IPS-NIHi11 (cell line): ENCODE measurements around the gene NOTUM.
"Not testable (repeated sequence)": the region's sequence is repeated elsewhere in the genome, so short reads cannot be mapped to it uniquely, and the experiment has no call there.

ENCODE experiments used
- DNase-seq: peaks from one replicate; pipeline ENCODE4 v3.0.0; 2012; ENCODE audit warnings: mixed read lengths, low spot score

Gene NOTUM

DNA sequence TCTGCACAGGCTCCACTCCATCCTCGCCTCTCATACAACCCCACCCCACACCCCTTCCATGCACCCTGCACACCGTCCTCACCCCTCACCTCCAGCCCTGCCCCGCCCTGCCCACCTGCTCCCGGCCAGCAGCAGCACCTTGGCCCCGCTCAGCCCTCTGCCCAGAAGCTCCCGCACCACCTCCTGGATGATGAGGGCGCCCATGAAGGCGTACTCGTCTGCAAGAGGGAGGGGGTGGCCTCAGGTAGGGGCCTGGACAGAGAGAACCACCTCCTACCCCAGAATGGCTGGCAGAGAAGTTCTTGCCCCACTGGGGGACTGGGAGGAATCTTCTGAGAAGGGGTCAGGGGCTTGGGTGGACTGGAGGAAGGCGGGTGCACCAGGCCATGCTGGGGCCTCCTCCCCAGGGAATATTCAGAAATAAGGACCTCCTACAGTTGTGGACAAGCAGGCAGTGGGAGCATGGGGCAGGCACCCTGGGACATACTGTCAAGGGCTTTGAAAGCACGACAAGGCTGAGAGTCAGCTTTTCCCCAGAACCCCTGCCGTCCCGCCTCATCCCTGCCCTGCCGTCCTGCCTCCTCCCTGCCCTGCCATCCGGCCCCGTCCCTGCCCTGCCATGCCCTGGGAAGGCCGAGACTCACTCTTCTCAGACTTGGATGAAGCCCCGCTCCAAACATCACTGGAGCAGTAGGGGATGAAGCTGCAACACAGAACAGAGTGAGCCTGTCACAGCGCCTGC, 3.1 kb downstream of the NOTUM start:
- DNase-seq, result no peak

DNA sequence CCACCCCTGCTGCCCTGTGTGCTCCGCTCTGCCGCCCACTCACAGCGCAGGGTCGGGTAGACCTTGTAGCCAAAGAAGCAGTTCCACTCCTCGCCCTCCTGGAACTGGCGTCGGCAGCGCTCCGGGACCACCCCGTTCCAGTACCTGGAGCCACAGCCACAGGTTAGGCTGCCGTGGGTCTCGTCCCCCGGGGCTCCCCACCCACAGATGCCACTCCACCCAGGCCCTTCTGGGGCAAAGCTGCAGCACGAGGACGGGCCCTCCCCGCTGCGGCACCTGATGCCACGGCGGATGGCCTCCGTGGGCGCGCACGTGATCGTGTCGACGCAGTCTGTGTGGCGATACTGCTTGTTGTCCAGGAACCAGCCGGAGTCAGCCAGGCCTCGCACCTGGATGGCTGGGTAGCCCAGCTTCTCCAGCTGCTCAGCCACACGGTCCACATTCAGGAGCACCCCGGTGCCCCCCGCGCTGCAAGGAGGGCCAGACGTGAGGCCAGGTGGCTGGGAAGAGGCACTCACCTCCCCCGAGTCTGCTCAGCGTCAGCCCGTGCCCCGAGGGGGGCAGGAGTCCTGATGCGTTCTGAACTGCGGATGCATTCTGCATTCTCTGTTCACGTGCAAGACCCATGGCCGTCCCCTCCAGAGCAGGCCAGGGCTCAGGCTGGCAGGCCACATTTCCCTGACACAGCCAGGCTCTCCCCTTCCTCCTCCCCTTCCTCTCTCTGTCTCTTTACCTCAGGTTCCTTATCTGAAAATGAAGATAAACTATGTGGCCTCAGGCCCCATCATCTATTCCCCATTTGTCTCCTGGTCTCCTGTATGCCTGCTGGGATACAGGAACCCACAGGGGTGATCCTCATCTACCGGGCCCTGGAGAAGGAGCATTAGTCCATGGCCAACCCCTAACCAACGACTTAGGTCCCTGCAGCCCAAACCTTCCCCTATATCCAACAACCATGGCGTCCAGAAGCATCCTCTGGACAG, 4.1 kb downstream of the NOTUM start:
- no peak for DNase-seq

DNA sequence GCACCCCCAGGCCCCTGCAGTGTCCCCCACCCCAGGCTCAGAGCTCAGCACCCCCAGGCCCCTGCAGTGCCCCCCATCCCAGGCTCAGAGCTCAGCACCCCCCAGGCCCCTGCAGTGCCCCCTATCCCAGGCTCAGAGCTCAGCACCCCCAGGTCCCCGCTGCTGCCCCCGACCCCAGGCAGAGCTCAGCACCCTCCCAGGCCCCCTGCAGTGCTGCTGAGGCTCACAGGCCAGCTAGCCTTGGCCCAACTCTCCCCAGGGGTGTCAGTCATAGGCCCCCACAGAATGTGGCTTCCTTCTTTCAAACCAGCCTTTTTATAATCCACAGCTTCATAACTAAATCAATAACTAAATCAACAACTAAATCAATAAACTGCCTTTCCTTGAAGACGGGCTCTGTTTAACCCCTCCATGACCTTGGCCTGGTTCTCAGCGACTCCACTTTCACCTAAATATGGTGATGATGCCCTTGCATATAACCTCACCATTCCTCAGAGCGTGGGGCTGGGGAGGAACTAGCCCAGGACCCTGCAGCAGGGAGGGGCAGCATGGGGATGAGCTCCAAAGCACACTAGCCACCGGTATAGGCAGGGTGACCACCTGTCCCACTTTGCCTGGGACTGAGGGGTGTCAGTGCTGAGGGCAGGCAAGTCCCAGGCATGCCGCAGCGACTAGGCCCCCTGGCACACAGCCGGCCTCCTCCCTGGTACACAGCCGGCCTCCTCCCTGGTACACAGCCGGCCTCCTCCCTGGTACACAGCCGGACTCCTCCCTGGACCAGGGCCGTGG, 5.0 kb downstream of the NOTUM start:
- DNase-seq, result no peak

- DNase-seq, result no peak
Measured at GRCh38 chr17:81955058-81955681, 5.8 kb downstream of the NOTUM start.

DNA sequence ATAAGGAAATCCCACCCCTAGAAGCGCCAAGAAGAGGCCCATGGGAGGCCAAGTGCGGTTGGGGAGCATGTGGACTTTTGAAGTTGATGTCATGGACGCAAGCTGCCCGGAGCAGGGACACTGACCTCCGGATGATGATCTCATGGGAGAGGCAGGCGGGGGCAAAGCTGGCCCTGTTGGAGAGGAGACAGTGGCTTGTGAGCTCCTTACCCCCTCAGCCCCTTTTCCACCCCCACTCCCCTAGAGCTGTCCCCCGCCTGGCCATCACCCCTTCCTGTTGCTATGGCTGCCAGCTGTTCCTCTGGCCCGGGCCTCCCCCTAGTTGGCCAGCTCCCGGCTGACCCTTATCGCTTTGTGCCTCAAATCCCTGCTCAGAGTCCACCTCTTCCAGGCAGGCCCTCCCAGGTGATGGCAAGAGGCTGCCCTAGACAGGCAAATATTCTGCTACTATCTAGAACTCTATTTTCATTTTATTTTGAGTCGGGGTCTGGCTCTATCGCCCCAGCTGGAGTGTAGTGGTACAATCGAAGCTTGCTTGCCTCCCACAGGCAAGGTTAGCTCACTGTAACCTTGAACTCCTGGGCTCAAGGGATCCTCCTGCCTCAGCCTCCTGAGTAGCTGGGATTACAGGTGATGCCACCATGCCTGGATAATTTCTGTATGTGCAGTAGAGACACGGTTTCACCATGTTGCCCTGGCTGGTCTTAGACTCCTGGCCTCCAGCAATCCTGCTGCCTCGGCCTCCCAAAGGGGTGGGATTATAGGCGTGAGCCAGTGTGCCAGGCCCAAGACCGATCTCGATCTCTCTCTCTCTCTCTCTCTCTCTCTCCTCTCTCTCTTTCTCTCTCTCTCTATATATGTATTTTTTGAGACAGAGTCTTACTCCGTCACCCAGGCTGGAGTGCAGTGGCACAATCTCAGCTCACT, 6.6 kb downstream of the NOTUM start:
- DNase-seq, result no peak

DNA sequence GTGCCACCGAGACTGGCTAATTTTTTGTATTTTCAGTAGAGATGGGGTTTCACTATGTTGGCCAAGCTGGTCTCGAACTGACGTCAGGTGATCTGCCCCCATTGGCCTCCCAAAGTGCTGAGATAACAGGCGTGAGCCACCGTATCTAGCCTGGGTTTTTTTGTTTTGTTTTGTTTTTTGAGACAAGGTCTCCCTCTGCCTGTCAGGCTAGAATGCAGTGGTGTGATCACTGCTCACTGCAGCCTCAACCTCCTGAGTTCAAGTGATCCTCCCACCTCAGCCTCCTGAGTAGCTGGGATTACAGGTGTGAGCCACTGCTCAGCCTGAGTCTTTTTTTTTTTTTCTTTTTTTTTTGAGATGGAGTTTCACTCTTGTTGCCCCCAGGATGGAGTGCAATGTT, 7.5 kb downstream of the NOTUM start:
- DNase-seq, result not testable (repeated sequence)

GRCh38 chr17:81952792-81953228, 8.2 kb downstream of the NOTUM start:
- DNase-seq, result no peak

DNA sequence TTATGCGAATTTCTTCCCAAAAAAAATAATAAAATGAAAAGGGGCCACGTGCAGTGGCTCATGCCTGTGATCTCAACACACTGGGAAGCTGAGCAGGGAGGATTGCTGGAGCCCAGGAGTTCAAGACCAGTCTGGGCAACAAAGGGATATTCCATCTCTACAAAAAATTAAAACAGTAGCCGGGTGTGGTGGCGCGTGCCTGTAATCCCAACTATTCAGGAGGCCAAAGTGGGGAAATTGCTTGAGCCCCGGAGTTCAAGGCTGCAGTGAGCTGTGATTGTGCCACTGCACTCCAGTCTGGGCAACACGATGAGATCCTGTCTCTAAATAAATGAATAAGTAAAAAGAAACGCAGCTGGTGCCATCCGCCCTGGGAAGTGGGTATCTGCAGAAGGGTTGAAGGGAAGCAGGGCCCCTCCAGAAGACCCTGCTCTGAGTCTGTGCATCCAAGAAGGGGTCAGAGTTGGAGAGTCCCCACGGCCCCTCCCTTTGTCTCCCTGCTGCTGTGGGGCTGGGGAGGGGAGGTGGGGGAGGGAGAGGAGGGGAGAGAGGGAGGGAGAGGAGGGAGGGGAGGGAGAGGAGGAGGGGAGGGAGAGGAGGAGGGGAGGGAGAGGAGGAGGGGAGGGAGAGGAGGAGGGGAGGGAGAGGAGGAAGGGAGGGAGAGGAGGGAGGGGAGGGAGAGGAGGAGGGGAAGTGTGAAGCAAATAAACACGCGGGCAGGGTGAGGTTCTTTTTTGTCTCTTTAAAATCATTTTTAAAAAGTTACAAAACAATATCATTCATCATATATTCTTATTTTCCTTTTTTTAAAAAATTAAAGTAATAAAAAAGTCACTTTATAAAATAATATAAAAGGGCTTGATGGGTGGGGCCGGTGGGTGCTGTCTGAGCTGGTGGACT, 9.0 kb downstream of the NOTUM start:
- DNase-seq, result no peak

GRCh38 chr17:81950501-81950900, 10.5 kb downstream of the NOTUM start:
- DNase-seq, result no peak

DNA sequence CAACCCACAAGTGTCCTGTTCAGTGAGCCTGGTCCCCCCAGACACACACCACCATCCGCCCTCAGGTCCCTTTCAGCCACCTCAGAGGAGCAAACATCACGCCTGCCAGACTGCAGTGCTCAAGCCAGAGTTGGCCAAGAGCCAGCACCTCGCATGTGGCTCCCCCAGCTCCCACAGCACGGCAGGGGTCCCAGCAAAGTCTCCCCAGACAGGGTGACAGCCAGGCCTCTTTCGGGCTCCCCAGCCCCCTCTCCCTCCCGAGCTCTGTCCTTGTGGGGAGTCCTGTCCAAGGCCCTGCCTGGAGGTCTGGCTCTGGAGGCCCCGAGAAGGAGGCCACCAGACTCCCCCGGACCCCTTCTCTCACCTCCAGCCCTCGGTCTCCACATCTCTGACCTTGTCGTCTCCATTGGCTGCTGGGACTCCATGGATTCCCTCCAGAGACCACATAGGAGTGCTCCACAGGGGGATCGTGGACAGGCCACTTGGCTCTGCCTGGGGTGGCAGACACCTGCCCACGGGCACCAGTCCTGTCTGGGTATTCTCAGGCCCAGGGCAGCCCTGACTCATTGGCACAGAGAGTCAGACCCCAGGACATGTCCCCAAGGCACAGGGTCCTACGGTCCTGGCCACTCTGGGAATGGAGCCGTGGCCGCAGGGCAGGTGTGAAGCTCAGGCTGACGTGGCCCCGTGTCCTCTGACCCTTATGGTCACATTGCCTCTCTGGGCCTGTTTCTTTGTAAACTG, 12.2 kb downstream of the NOTUM start:
- DNase-seq, result no peak

GRCh38 chr17:81947189-81947588, 13.8 kb downstream of the NOTUM start, which contains the start of gene MYADML2:
Gene MYADML2, minus strand, starts transcription at chr17:81947233. Its CDS starts 5,492 bp downstream, at chr17:81941741.
- DNase-seq, result no peak

DNA sequence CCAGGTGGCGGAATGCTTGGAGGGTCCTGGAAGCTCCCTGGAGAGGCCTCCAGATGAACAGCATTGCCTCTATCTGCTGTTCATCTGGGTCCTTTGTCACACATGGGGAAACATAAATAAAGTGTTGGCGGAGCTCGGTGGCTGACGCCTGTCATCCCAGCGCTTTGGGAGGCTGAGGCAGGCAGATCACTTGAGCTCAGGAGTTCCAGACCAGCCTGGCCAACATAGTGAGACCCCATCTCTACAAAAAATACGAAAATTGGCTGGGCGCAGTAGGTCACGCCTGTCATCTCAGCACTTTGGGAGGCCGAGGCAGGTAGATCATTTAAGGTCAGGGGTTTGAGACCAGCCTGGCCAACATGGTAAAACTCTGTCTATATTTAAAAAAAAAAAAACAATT, 16.1 kb downstream of the NOTUM start:
- DNase-seq, result no peak

DNA sequence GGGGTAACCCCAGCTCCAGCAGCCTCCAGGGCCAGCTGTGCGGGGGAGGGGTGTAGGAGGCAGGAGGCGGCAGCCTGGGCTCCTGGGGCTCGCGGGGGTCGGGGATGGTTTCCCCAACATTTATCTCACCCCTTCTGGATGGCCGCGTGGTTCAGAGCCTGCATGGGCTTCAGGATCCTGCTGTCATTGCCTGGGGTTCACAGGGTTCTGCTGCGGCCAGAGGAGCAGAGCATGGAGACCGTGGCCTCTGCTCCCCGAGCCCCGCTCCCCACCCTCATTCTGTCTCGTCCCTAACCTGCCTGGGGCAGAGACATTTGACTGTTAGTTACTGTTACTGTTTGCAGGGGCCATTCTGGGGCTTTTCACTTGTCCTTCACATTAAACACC, 18.8 kb downstream of the NOTUM start:
- DNase-seq, result no peak

- DNase-seq, result peak; percentile 50
Measured at GRCh38 chr17:81941484-81942166, 19.4 kb downstream of the NOTUM start.

DNA sequence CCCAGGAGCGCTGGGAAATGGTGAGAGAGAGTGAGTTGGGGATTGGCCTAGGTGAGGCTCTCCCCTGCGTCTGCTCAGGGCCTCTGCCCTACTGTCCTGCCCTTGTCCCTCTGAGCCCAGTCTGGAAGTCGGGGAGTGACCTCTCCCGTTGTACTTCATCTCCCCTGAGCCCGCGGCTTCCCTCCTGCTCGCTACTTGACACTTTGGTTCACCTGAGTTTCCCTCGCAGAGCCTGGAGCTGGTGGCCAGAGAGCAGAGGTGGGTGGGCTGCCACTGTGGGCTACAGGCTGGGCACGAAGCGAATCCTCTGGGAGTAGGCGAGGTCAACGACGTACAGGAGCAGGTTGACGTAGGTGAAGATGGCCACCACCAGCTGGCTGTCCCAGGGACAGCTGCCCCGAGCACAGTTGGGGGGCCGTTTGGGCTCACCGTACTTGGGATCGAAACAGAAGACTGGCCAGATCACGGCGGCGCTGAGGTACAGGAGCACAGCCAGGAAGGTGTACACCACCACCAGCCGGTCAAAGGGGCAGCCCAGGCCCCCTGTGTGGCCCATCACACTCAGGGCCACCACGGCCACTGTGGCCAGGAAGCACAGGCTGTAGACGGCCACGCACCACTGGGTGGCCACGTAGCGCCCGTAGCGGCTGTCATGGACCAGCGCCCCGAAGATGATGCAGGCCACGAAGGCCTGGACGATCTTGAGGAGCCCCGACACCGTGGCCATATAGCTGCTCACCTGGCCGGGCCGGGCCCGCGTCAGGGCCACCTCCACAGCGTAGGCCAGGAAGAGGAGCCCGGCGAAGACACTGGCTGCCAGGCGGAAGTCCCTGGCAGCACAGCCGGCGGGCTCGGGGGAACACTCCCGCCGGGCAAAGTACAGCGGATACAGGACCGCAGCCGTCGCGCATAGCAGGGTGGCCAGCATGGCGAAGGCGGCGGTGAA, 20.2 kb downstream of the NOTUM start:
- no peak for DNase-seq

GRCh38 chr17:81939881-81940385, 21.1 kb downstream of the NOTUM start:
- DNase-seq, result no peak

GRCh38 chr17:81939218-81939617, 21.8 kb downstream of the NOTUM start:
- DNase-seq, result no peak
